ENCODE data around the gene AK3.

- no peak for TF ChIP-seq CTCF (IDR thresholded peaks at IDR 0.05; ENCODE audit: insufficient read depth, low read length)
- TF ChIP-seq POLR2AphosphoS5 (IDR thresholded peaks at IDR 0.05; ENCODE audit: low read depth) = no peak
Observed at GRCh38 chr9:4784403-4784802, 43.4 kb upstream of the AK3 start.
